Measurements from ENCODE around the gene SPEM2. TPM values are rescaled to one million over a fixed set of nuclear protein-coding genes. Genes with fewer than 3 reads are reported as not detected.

The SPEM2 gene
- total RNA-seq, 1 experiment from 2014 or later, result not detected

GRCh38 chr17:7405350-7406234, 19.8 kb upstream of the SPEM2 start:
- Histone ChIP-seq H3K27ac (ENCODE audit: low read length) (no peak overlapping the region), H3K4me1 (ENCODE audit: insufficient read depth, low read length) (peaks cover 9% of the 10 kb centered on the region), H3K4me2 (ENCODE audit: low read length) (peak overlapping the region; percentile 93), H3K27me3 (ENCODE audit: low read length) (no peaks in the 10 kb centered on the region), H3K79me2 (ENCODE audit: low read length) (peaks cover 6% of the 10 kb centered on the region; the same call in 1 of the 2 replicates), H4K20me1 (ENCODE audit: low read length) (no peaks in the 10 kb centered on the region), H3K9me2 (replicated peaks; ENCODE audit: low read length) (no peaks in the 10 kb centered on the region), H3K4me3 (ENCODE audit: low read length) (peak overlapping the region; percentile 81), H3K9ac (ENCODE audit: low read length) (peak overlapping the region; percentile 60), H3F3A (ENCODE audit: low read length, unreplicated experiment) (no peaks in the 10 kb centered on the region), H3K36me3 (ENCODE audit: low read depth, low read length) (no peaks in the 10 kb centered on the region), H2AFZ (ENCODE audit: low read length) (peak overlapping the region; percentile 71), H3K9me3 (ENCODE audit: low read length) (no peaks in the 10 kb centered on the region)
- ChIA-PET POLR2A (ENCODE audit: unreplicated experiment) (no interaction called here), CTCF (no interaction called here)
- intact Hi-C loops (cut with micrococcal nuclease), result no loop called here
- no peak for DNase-seq
- TSS peak; percentile 40 for BruUV-seq (replicated peaks)
- no peak for ATAC-seq
- TF ChIP-seq EZH2 (IDR thresholded peaks at IDR 0.05; ENCODE audit: low read length, unreplicated experiment) (no peak), CTCF (conservative IDR thresholded peaks at IDR 0.05; ENCODE audit: low read depth, low read length) (no peak), EZH2phosphoT487 (IDR thresholded peaks at IDR 0.05; ENCODE audit: borderline replicate concordance, low read length) (no peak)

- Histone ChIP-seq H4K20me1 (ENCODE audit: low read length) (no peaks in the 10 kb centered on the region), H3K9me2 (replicated peaks; ENCODE audit: low read length) (no peaks in the 10 kb centered on the region), H3F3A (ENCODE audit: low read length, unreplicated experiment) (no peaks in the 10 kb centered on the region), H3K27me3 (ENCODE audit: low read length) (no peaks in the 10 kb centered on the region), H3K9me3 (ENCODE audit: low read length) (no peaks in the 10 kb centered on the region), H3K9ac (ENCODE audit: low read length) (no peak overlapping the region), H3K4me3 (ENCODE audit: low read length) (peak overlapping the region; percentile 81; the same call in 1 of the 2 replicates), H3K4me2 (ENCODE audit: low read length) (peak overlapping the region; percentile 93; the same call in 1 of the 2 replicates), H2AFZ (ENCODE audit: low read length) (no peak overlapping the region), H3K79me2 (ENCODE audit: low read length) (peaks cover 6% of the 10 kb centered on the region; the same call in 1 of the 2 replicates), H3K4me1 (ENCODE audit: insufficient read depth, low read length) (peaks cover 9% of the 10 kb centered on the region), H3K27ac (ENCODE audit: low read length) (no peak overlapping the region), H3K36me3 (ENCODE audit: low read depth, low read length) (no peaks in the 10 kb centered on the region)
- POLR2A ChIA-PET (ENCODE audit: unreplicated experiment), result no interaction called here
- DNase-seq, result no peak
- no peak for ATAC-seq
- TF ChIP-seq EZH2 (IDR thresholded peaks at IDR 0.05; ENCODE audit: low read length, unreplicated experiment) (no peak), EZH2phosphoT487 (IDR thresholded peaks at IDR 0.05; ENCODE audit: borderline replicate concordance, low read length) (no peak), CTCF (conservative IDR thresholded peaks at IDR 0.05; ENCODE audit: low read depth, low read length) (no peak)
- BruUV-seq (replicated peaks), result no TSS peak
- intact Hi-C loops (cut with micrococcal nuclease), result no loop called here
- CTCF ChIA-PET, result no interaction called here
These were observed 19.1 kb upstream of the SPEM2 start for GRCh38 chr17:7406235-7406825.
